ENCODE results near the gene UROC1. TPM values are rescaled to one million over a fixed set of nuclear protein-coding genes. Genes with fewer than 3 reads are reported as not detected.

Gene UROC1
- total and polyA plus RNA-seq, 2 of the 13 experiments (the other 11 are each of a cell fraction or from before 2014, with no cell fraction given): 0.71 to 1.3 TPM

GRCh38 chr3:126481808-126482502 lies 35.6 kb downstream of the UROC1 start (continued):
- TF ChIP-seq ZIK1 (CRISPR knock-in tag; IDR thresholded peaks at IDR 0.05; ENCODE audit: borderline replicate concordance, low read depth) (no peak), ZNF512 (CRISPR knock-in tag; IDR thresholded peaks at IDR 0.05) (no peak), PLSCR1 (CRISPR knock-in tag; IDR thresholded peaks at IDR 0.05; ENCODE audit: borderline replicate concordance) (no peak), ZNF10 (CRISPR knock-in tag; IDR thresholded peaks at IDR 0.05; ENCODE audit: borderline replicate concordance, low read depth) (no peak), ZNF503 (CRISPR knock-in tag; IDR thresholded peaks at IDR 0.05) (no peak), E2F5 (CRISPR knock-in tag; conservative IDR thresholded peaks at IDR 0.05) (no peak), CBX5 (CRISPR knock-in tag; IDR thresholded peaks at IDR 0.05; ENCODE audit: borderline replicate concordance) (no peak), SKIL (CRISPR knock-in tag; IDR thresholded peaks at IDR 0.05; ENCODE audit: borderline replicate concordance) (no peak), HCFC1 (IDR thresholded peaks at IDR 0.05; ENCODE audit: low read depth, low read length) (no peak), ZSCAN30 (CRISPR knock-in tag; IDR thresholded peaks at IDR 0.05) (no peak), ZBTB8A (CRISPR knock-in tag; IDR thresholded peaks at IDR 0.05; ENCODE audit: borderline replicate concordance, low read depth) (no peak), ZFP90 (CRISPR knock-in tag; IDR thresholded peaks at IDR 0.05; ENCODE audit: borderline replicate concordance) (no peak), GABPB1 (CRISPR knock-in tag; IDR thresholded peaks at IDR 0.05) (no peak), MNT (IDR thresholded peaks at IDR 0.05) (no peak), HNRNPLL (IDR thresholded peaks at IDR 0.05; ENCODE audit: low read depth, low read length, poor library complexity, severe bottlenecking) (no peak)
